Measurements from ENCODE around the gene CLEC6A. TPM values are rescaled to one million over a fixed set of nuclear protein-coding genes. Genes with fewer than 3 reads are reported as not detected.

CLEC6A gene
- total RNA-seq, 1 donor from 2014 or later = not detected

- H3K4me1 ChIP-seq = peaks cover 15% of the 10 kb centered on the region
- no peak overlapping the region for H3K4me3 ChIP-seq
- H3K27me3 Mint-ChIP-seq (ENCODE audit: insufficient read depth, low read depth) = peaks cover 3% of the 10 kb centered on the region
- no peak for TF ChIP-seq EZH2phosphoT487 (IDR thresholded peaks at IDR 0.05)
- TF ChIP-seq EZH2 (IDR thresholded peaks at IDR 0.05) = no peak
- TF ChIP-seq, protein P1, sequence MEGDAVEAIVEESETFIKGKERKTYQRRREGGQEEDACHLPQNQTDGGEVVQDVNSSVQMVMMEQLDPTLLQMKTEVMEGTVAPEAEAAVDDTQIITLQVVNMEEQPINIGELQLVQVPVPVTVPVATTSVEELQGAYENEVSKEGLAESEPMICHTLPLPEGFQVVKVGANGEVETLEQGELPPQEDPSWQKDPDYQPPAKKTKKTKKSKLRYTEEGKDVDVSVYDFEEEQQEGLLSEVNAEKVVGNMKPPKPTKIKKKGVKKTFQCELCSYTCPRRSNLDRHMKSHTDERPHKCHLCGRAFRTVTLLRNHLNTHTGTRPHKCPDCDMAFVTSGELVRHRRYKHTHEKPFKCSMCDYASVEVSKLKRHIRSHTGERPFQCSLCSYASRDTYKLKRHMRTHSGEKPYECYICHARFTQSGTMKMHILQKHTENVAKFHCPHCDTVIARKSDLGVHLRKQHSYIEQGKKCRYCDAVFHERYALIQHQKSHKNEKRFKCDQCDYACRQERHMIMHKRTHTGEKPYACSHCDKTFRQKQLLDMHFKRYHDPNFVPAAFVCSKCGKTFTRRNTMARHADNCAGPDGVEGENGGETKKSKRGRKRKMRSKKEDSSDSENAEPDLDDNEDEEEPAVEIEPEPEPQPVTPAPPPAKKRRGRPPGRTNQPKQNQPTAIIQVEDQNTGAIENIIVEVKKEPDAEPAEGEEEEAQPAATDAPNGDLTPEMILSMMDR (IDR thresholded peaks at IDR 0.05) = no peak
- H3K27ac Mint-ChIP-seq = no peak overlapping the region
- H3K9me3 ChIP-seq (ENCODE audit: low read depth) = no peaks in the 10 kb centered on the region
- H3K9ac ChIP-seq = no peak overlapping the region
- no peaks in the 10 kb centered on the region for H3K27me3 ChIP-seq
- no peak for DNase-seq (ENCODE audit: low spot score)
- no peaks in the 10 kb centered on the region for H3K79me2 ChIP-seq (ENCODE audit: low read depth)
- H3K9me3 Mint-ChIP-seq = no peaks in the 10 kb centered on the region
- peaks cover 6% of the 10 kb centered on the region for H3K4me1 Mint-ChIP-seq
- no peaks in the 10 kb centered on the region for H3K36me3 ChIP-seq
- no peaks in the 10 kb centered on the region for H3K36me3 Mint-ChIP-seq
- no peak overlapping the region for H2AFZ ChIP-seq (replicated peaks)
- H3K4me3 Mint-ChIP-seq = no peak overlapping the region
- H4K20me1 ChIP-seq (ENCODE audit: low read depth) = no peaks in the 10 kb centered on the region
- H3K4me2 ChIP-seq = no peak overlapping the region
- H3K27ac ChIP-seq = no peak overlapping the region
- H3F3A ChIP-seq (ENCODE audit: low read depth) = peaks cover 3% of the 10 kb centered on the region
Observed at GRCh38 chr12:8452036-8452435, 3.7 kb upstream of the CLEC6A start.

- Mint-ChIP-seq H3K27ac (no peak overlapping the region), H3K4me1 (peaks cover 6% of the 10 kb centered on the region), H3K4me3 (no peak overlapping the region), H3K36me3 (no peaks in the 10 kb centered on the region), H3K27me3 (ENCODE audit: insufficient read depth, low read depth) (no peaks in the 10 kb centered on the region), H3K9me3 (no peaks in the 10 kb centered on the region)
- no peaks in the 10 kb centered on the region for H4K20me1 ChIP-seq (ENCODE audit: low read depth)
- H3K27ac ChIP-seq = no peak overlapping the region
- no peaks in the 10 kb centered on the region for H3K36me3 ChIP-seq
- no peak overlapping the region for H2AFZ ChIP-seq (replicated peaks)
- no peak overlapping the region for H3K4me3 ChIP-seq
- no peak overlapping the region for H3K9ac ChIP-seq
- H3F3A ChIP-seq (ENCODE audit: low read depth) = peaks cover 3% of the 10 kb centered on the region
- DNase-seq (ENCODE audit: low spot score) = no peak
- peaks cover 24% of the 10 kb centered on the region for H3K4me1 ChIP-seq
- no peaks in the 10 kb centered on the region for H3K9me3 ChIP-seq (ENCODE audit: low read depth)
- no peaks in the 10 kb centered on the region for H3K79me2 ChIP-seq (ENCODE audit: low read depth)
- H3K27me3 ChIP-seq = no peaks in the 10 kb centered on the region
- TF ChIP-seq EZH2 (IDR thresholded peaks at IDR 0.05) = no peak
- TF ChIP-seq EZH2phosphoT487 (IDR thresholded peaks at IDR 0.05) = no peak
- TF ChIP-seq, protein P1 (IDR thresholded peaks at IDR 0.05) = no peak
- peak overlapping the region; percentile 29 for H3K4me2 ChIP-seq
Observed at GRCh38 chr12:8453021-8453513, 2.7 kb upstream of the CLEC6A start.

DNA sequence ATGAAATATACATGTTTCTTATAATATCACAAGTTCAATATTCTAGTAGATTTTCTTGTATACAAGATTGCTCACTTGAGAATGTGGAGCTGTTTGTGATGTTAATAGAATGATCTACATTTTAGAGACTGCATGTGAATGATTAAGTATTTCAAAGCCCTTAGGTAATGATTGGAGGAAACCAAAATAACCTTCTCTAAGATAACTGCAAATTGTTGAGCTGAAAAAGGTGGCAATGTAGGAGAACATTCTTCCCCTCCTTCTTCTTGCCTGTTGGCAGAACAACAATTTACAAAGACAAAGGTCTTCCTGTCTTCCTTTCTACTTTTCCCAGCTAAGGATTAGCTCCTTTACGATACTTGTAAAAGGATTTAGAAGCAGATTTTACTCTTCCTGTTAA is 2.0 kb upstream of the CLEC6A start:
- no peak for TF ChIP-seq EZH2 (IDR thresholded peaks at IDR 0.05)
- no peaks in the 10 kb centered on the region for H3K27me3 Mint-ChIP-seq (ENCODE audit: insufficient read depth, low read depth)
- Histone ChIP-seq H2AFZ (replicated peaks) (peak overlapping the region; percentile 36), H3K27ac (no peak overlapping the region), H3K36me3 (no peaks in the 10 kb centered on the region), H3K4me2 (peak overlapping the region; percentile 23), H3K27me3 (no peaks in the 10 kb centered on the region), H3K4me1 (peaks cover 28% of the 10 kb centered on the region), H3F3A (ENCODE audit: low read depth) (peaks cover 3% of the 10 kb centered on the region), H4K20me1 (ENCODE audit: low read depth) (no peaks in the 10 kb centered on the region), H3K4me3 (no peak overlapping the region), H3K79me2 (ENCODE audit: low read depth) (no peaks in the 10 kb centered on the region), H3K9ac (no peak overlapping the region), H3K9me3 (ENCODE audit: low read depth) (no peaks in the 10 kb centered on the region)
- H3K9me3 Mint-ChIP-seq = no peaks in the 10 kb centered on the region
- H3K4me1 Mint-ChIP-seq = peaks cover 6% of the 10 kb centered on the region
- DNase-seq (ENCODE audit: low spot score) = no peak
- H3K36me3 Mint-ChIP-seq = no peaks in the 10 kb centered on the region
- H3K27ac Mint-ChIP-seq = no peak overlapping the region
- no peak overlapping the region for H3K4me3 Mint-ChIP-seq

GRCh38 chr12:8455271-8455670 is 491 bp upstream of the CLEC6A start:
- H3K27ac Mint-ChIP-seq = no peak overlapping the region

More at GRCh38 chr12:8455271-8455670, 491 bp upstream of the CLEC6A start:
- no peak for DNase-seq (ENCODE audit: low spot score)
- H3K79me2 ChIP-seq (ENCODE audit: low read depth) = no peaks in the 10 kb centered on the region
- H4K20me1 ChIP-seq (ENCODE audit: low read depth) = no peaks in the 10 kb centered on the region
- H3K4me2 ChIP-seq = no peak overlapping the region
- no peak overlapping the region for H2AFZ ChIP-seq (replicated peaks)
- no peaks in the 10 kb centered on the region for H3F3A ChIP-seq (ENCODE audit: low read depth)
- no peaks in the 10 kb centered on the region for H3K36me3 ChIP-seq
- no peaks in the 10 kb centered on the region for H3K9me3 ChIP-seq (ENCODE audit: low read depth)
- Mint-ChIP-seq H3K27me3 (ENCODE audit: insufficient read depth, low read depth) (no peaks in the 10 kb centered on the region), H3K36me3 (no peaks in the 10 kb centered on the region), H3K9me3 (peaks cover 3% of the 10 kb centered on the region), H3K4me3 (no peak overlapping the region), H3K4me1 (peaks cover 6% of the 10 kb centered on the region)
- TF ChIP-seq, protein P1 (IDR thresholded peaks at IDR 0.05) = no peak
- no peak for TF ChIP-seq EZH2phosphoT487 (IDR thresholded peaks at IDR 0.05)
- TF ChIP-seq EZH2 (IDR thresholded peaks at IDR 0.05) = no peak
- no peak overlapping the region for H3K4me3 ChIP-seq
- no peak overlapping the region for H3K9ac ChIP-seq
- no peaks in the 10 kb centered on the region for H3K27me3 ChIP-seq
- no peak overlapping the region for H3K27ac ChIP-seq
- H3K4me1 ChIP-seq = peaks cover 28% of the 10 kb centered on the region

All from neural progenitor cell (in vitro differentiated cells).